Mononuclear cell (primary cell): ENCODE results near the gene SPEM1. TPM values are rescaled to one million over a fixed set of nuclear protein-coding genes. Genes with fewer than 3 reads are reported as not detected.
"Not testable (repeated sequence)": the region's sequence is repeated elsewhere in the genome, so short reads cannot be mapped to it uniquely, and the experiment has no call there.

ENCODE experiments used
- H3K27me3 ChIP-seq: 2 replicates; pipeline ENCODE4 v1.6.0; 2011; ENCODE audit warnings: low read length, control low read depth; ENCODE audit not compliant: insufficient read depth
- H3K4me1 ChIP-seq: 2 replicates; pipeline ENCODE4 v1.5.1; 2011; ENCODE audit warnings: mild to moderate bottlenecking, low read length, control low read depth; ENCODE audit not compliant: insufficient read depth
- H3K4me3 ChIP-seq: 2 replicates; pipeline ENCODE4 v1.5.1; 2011; ENCODE audit warnings: mild to moderate bottlenecking, low read length, moderate library complexity
- H3K9me3 ChIP-seq: 2 replicates; pipeline ENCODE4 v1.5.1; 2011; ENCODE audit warnings: low read depth, mild to moderate bottlenecking, control low read depth, low read length
- total RNA-seq: library from RNA; depleted of rRNA; stranded (reverse); fragments of >200 nt; gene quantifications from one replicate; pipeline ENCODE4 v1.2.3, GENCODE V29; 2012

The SPEM1 gene
- total RNA-seq, 1 donor: not detected

DNA sequence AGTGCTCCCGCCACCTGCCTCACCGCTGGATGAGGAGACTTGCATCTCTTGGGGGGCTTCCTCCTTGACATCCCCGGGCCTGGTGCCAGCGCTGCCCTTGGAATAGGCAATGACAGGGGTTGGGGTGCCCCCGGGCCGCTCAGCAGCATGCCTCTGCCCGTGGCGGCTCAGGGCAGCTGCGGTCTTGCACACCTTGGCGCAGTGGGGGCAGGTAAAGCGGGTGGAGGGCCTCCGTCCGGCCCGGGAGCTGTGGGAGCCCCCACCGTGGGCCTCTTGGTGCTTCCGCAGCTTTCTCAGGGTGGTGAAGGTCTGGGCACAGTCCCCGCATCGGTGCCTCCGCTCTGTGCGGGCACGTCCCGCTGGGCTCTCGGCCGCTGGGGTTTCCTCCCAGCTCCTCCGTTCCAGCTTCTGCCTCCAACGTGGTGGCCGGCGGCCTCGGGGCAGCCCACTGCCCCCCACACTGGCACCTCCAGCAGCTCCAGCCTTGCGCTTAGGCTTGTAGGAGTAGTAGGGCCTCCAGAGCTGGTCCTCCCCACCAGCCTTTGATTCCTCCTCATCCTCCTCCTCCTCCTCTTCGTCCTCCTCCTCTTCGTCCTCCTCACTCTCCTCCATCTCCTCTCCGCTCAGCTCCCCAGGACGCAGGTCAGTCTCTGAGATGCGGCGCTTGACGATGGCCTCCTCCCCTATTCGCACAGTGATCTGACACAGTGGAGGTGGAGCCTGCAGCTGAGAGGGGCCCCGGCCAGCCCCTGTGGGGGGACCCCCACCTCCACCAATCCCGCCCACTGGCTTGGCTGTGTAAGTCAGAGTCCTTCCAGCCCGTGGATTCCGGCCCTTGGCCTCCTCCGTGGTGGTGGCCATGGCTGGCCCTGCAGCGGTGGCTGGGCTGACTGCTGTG, 42.6 kb downstream of the SPEM1 start:
- H3K4me3 ChIP-seq: no peak overlapping the region
- no peaks in the 10 kb centered on the region for H3K9me3 ChIP-seq
- H3K4me1 ChIP-seq: peaks cover 17% of the 10 kb centered on the region
- no peaks in the 10 kb centered on the region for H3K27me3 ChIP-seq

DNA sequence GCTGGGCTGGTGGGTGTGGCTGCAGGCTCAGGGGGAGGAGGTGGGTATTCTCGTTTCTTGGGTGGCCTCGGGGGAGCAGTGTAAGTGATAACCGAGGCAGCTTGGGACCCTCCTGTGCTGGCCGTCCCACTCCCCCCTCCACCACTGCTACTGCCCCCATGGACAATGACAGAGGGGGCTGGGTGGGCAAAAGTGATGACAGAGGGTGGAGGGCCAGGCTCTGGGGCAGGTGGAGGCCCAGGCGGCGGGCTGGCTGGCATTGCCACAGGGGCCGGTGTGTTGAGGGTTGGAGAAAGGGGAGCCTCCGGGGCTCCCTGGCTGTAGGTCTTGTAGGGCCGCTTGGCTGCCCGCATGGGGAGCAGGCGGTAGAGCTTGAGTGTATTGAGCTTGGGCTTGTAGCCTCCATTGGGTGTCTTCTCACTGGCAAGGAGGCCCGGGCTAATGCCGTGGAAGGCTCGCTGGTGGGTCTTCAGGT, 43.3 kb downstream of the SPEM1 start:
- Histone ChIP-seq H3K9me3 (no peaks in the 10 kb centered on the region), H3K4me3 (no peak overlapping the region), H3K27me3 (no peaks in the 10 kb centered on the region), H3K4me1 (peaks cover 19% of the 10 kb centered on the region)

DNA sequence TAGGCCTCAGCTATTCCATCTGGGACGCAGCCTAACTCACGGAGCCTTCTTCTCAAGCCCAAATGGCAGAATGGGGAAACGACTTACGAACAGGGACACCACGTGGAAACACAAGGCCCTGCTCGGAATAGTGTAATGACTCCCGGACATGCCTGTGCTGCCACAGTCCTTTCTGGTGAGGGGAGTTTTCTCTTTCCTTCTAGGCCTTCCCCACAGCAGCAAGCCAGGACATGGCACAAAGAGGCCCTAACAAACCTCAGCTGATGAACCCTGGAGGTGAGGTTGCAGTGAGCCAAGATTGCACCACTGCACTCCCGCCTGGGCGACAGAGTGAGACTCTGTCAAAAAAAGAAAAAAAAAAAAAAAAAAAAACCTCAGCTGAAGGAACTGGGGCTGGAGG, 44.0 kb downstream of the SPEM1 start:
- Histone ChIP-seq H3K4me1 (peaks cover 19% of the 10 kb centered on the region), H3K27me3 (no peaks in the 10 kb centered on the region), H3K4me3 (no peak overlapping the region), H3K9me3 (no peaks in the 10 kb centered on the region)

DNA sequence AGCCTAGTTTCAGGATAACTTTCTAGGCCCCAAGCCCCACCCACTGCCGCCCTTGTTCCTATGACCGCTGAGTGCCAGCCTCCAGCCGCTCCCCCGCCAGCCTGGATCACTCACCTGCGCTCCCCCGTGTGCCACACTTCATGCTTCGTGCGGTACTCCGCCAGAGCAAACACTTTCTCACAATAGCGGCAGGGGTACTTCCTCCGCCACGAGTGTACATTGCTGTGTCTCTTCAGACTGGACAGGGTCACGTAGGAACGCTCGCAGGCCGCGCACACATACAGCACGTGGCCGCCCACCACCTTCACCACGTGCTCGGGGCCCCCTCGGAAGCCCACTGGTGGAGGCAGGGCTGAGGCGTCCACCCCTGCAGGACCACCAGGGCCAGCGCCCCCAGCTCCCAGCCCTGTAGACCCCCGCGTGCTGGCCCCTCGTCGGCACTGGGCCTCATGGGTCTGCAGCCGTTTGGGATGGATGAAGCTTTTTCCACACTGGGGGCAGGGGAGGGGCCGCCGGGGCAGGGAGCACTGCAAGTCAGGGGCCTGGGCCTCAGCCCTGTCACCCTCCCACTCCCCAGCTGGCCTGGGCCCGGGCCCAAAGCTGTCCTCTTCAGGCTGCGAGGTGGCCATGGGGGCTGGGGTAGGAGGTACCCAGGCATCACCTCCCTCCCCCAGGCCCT, 45.6 kb downstream of the SPEM1 start:
- no peaks in the 10 kb centered on the region for H3K27me3 ChIP-seq
- H3K4me1 ChIP-seq: peaks cover 19% of the 10 kb centered on the region
- no peak overlapping the region for H3K4me3 ChIP-seq
- H3K9me3 ChIP-seq: no peaks in the 10 kb centered on the region

DNA sequence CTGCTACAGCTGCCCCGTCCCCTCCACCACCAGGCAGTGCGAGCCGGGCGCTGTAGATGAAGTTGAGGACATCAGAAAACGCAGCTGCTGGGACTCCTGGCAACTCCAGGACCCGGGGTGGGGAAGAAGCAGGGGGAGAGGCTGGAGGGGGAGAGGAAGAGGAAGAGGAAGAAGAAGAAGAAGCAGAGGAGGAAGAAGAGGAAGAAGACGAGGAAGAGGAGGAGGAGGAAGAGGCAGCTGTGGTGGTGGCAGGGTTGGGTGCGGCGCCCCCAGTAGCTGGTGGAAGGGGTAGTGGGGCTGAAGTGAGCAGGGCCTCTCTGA, 46.2 kb downstream of the SPEM1 start:
- Histone ChIP-seq H3K4me1 (peaks cover 19% of the 10 kb centered on the region), H3K9me3 (no peaks in the 10 kb centered on the region), H3K27me3 (no peaks in the 10 kb centered on the region), H3K4me3 (no peak overlapping the region)

DNA sequence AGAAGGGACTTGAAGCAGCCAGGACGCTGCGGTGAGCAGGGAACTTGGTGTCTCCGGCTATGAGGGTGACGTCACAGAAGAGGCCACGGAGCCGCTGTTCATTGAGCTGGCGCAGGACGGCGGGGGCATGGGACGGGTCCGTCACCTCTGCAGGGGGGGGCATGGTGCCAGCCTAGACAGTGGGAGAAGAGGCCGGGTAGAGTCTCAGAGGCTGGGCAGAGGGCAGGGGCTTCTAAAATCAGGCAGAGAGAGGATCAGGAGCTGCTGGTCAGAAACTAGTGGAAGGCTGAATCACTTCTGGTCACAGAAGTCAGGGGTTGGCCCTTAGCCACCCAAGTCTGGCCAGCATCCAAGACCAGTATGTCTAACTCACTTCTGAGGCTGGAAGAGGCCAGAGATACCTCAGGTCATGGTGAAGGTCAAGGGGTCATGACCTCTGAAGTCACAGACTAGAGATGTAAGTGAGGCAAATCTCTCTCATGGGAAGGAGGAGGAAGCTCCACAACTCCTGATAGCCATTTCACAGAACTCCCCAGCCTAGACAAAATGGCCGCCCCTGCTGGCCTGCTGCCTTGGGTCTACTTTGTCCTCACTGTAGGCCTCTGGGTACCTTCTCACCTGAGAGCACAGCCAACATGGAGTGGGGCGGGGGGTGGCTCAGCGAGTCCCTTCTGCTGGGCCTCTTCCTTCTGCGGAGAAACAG, 46.7 kb downstream of the SPEM1 start:
- Histone ChIP-seq H3K4me3 (no peak overlapping the region), H3K9me3 (no peaks in the 10 kb centered on the region), H3K27me3 (no peaks in the 10 kb centered on the region), H3K4me1 (peaks cover 20% of the 10 kb centered on the region)

DNA sequence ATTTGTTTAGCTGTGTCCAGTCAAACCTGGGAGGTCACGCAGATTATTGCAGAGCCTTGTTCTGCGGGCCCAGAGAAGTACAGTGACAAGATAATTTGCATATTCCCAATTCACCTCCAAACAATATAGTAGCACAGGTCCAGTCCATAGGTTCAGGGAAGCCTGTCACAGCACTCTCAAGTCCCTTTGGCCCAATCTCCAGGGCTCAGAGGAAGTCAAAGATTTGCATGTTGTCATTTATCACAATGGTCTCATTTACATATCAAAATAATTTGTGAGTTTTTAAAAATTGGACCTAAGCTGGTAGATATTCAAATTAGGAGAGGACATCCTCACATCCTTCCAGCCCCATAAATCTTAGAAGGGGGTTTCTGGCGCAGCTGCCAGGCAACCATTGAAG, 47.4 kb downstream of the SPEM1 start:
- no peaks in the 10 kb centered on the region for H3K27me3 ChIP-seq
- no peak overlapping the region for H3K4me3 ChIP-seq
- H3K9me3 ChIP-seq: no peaks in the 10 kb centered on the region
- peaks cover 27% of the 10 kb centered on the region for H3K4me1 ChIP-seq

DNA sequence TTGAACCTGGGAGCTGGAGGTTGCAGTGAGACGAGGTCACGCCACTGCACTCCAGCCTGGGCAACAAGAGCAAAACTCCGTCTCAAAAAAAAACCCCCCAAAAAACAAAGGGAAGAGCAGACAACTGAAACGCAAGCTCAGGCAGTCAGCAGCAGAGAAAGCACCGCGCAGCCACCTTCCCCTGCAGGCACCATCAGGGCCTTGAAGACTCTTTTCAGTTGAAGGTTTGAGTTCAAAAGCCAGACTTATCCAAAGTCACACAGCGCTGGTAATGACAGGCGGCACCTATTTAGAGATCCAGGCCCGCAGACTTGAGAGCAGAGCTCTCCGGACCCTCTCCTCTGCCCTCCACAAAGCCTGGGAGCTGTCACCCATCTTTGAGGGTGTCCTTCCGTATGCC, 48.2 kb downstream of the SPEM1 start:
- no peaks in the 10 kb centered on the region for H3K27me3 ChIP-seq
- H3K9me3 ChIP-seq: no peaks in the 10 kb centered on the region
- H3K4me1 ChIP-seq: peaks cover 30% of the 10 kb centered on the region
- H3K4me3 ChIP-seq: no peak overlapping the region

DNA sequence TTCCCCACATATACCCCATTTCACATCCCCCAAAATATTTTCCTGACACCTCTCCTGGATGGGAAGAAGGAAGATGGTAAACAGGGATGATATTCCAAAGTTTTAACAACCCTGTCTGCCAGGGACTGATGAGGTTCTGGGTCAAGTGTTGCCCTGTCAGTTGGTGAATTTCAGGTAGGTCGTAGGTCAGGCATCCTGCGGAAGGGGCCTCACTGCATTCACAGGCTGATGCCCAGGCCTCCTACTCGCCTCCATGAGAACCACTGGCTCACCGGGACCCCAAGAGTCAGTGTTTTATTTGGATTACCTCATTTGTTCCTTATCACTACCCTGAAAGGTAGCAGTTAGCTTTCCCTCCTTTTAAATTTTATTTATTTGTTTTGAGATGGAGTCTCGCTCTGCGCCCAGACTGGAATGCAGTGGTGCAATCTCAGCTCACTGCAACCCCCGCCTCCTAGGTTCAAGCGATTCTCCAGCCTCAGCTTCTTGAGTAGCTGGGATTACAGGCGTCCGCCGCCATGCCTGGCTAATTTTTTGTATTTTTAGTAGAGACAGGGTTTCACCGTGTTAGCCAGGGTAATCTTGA, 48.8 kb downstream of the SPEM1 start:
- H3K4me1 ChIP-seq: peaks cover 30% of the 10 kb centered on the region

DNA sequence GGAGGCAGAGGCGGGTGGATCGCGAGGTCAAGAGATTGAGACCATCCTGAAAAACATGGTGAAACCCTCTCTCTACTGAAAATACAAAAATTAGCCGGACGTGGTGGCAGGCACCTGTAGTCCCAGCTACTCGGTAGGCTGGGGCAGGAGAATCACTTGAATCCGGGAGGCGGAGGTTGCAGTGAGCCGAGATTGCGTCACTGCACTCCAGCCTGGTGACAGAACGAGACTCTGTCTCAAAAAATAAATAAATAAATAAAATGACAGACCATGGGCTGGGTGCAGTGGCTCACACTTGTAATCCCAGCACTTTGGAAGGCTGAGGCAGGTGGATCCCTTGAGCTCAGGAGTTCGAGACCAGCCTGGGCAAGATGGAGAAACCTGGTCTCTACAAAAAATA, 49.7 kb downstream of the SPEM1 start:
- H3K4me3 ChIP-seq, H3K27me3 ChIP-seq, H3K9me3 ChIP-seq: not testable (repeated sequence)
- peaks cover 33% of the 10 kb centered on the region for H3K4me1 ChIP-seq

More for the DNA sequence above, 48.8 kb downstream of the SPEM1 start:
- Histone ChIP-seq H3K4me3 (no peak overlapping the region), H3K27me3 (no peaks in the 10 kb centered on the region), H3K9me3 (no peaks in the 10 kb centered on the region)

DNA sequence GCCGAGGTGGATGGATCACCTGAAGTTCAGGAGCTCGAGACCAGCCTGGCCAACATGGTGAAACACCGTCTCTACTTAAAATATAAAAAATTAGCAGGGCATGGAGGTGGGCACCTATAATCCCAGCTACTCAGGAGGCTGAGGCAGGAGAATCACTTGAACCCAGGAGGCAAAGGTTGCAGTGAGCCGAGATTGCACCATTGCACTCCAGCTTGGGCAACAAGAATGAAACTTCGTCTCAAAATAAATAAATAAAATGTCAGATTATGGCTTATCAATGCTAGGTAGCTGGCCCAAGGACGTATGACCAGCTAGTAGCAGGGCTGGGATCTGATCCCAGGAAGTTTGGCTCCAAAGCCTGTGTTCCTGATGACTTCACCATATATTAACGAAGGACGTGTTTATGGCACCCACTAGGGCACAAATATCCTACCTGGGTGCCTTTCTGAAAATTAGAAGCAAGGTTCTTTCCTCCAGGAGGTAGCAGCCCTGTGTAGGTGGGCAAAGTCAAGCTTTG, 50.4 kb downstream of the SPEM1 start:
- not testable (repeated sequence) for H3K9me3 ChIP-seq, H3K27me3 ChIP-seq, H3K4me3 ChIP-seq
- peaks cover 40% of the 10 kb centered on the region for H3K4me1 ChIP-seq

Other genes starting within 250 kb of the SPEM1 start
- gene ASGR1, start 241.0 kb upstream of the SPEM1 start, total RNA-seq: 4.6 TPM
- gene DLG4, start 200.5 kb upstream of the SPEM1 start, total RNA-seq: 9.0 TPM
- gene ACADVL, start 200.4 kb upstream of the SPEM1 start, total RNA-seq: 143 TPM
- gene DVL2, start 185.8 kb upstream of the SPEM1 start, total RNA-seq: 23.1 TPM
- gene PHF23, start 180.9 kb upstream of the SPEM1 start, total RNA-seq: 6.5 TPM
- gene GABARAP, start 177.9 kb upstream of the SPEM1 start, total RNA-seq: 396 TPM
- gene CTDNEP1, start 168.6 kb upstream of the SPEM1 start, total RNA-seq: 38.8 TPM
- 14.4 TPM for gene ELP5, start 168.1 kb upstream of the SPEM1 start, total RNA-seq
- gene CLDN7, start 157.8 kb upstream of the SPEM1 start, total RNA-seq: 0.10 TPM
- not detected for gene SLC2A4, start 138.6 kb upstream of the SPEM1 start, total RNA-seq
- gene YBX2, start 125.7 kb upstream of the SPEM1 start, total RNA-seq: not detected
- 340 TPM for gene EIF5A, start 112.7 kb upstream of the SPEM1 start, total RNA-seq
- gene GPS2, start 105.0 kb upstream of the SPEM1 start, total RNA-seq: 65.9 TPM
- 4.8 TPM for gene NEURL4, start 91.0 kb upstream of the SPEM1 start, total RNA-seq
- 107 TPM for gene ACAP1, start 83.8 kb upstream of the SPEM1 start, total RNA-seq
- gene KCTD11, start 68.2 kb upstream of the SPEM1 start, total RNA-seq: 0.73 TPM
- not detected for gene TMEM95, start 65.2 kb upstream of the SPEM1 start, total RNA-seq
- 5.5 TPM for gene TNK1, start 39.2 kb upstream of the SPEM1 start, total RNA-seq
- gene PLSCR3, start 25.8 kb upstream of the SPEM1 start, total RNA-seq: 21.6 TPM
- gene TMEM256, start 16.2 kb upstream of the SPEM1 start, total RNA-seq: 41.1 TPM
- gene NLGN2, start 12.5 kb upstream of the SPEM1 start, total RNA-seq: 0.73 TPM
- not detected for gene SPEM2, start 5.3 kb downstream of the SPEM1 start, total RNA-seq
- under 0.01 TPM for gene SPEM3, start 8.5 kb downstream of the SPEM1 start, total RNA-seq
- 4.6 TPM for gene TMEM102, start 15.1 kb downstream of the SPEM1 start, total RNA-seq
- gene FGF11, start 19.2 kb downstream of the SPEM1 start, total RNA-seq: 0.21 TPM
- 3.3 TPM for gene CHRNB1, start 24.7 kb downstream of the SPEM1 start, total RNA-seq
- gene ZBTB4, start 59.3 kb downstream of the SPEM1 start, total RNA-seq: 30.9 TPM
- not detected for gene SLC35G6, start 61.1 kb downstream of the SPEM1 start, total RNA-seq
- 174 TPM for gene POLR2A, start 64.0 kb downstream of the SPEM1 start, total RNA-seq
- gene TNFSF12, start 128.7 kb downstream of the SPEM1 start, total RNA-seq: 14.4 TPM
- 44.9 TPM for gene TNFSF13, start 138.4 kb downstream of the SPEM1 start, total RNA-seq
- gene SENP3, start 141.6 kb downstream of the SPEM1 start, total RNA-seq: 33.1 TPM
- gene CD68, start 159.3 kb downstream of the SPEM1 start, total RNA-seq: 147 TPM
- gene MPDU1, start 163.5 kb downstream of the SPEM1 start, total RNA-seq: 48.0 TPM
- 0.52 TPM for gene SOX15, start 169.8 kb downstream of the SPEM1 start, total RNA-seq
- 7.7 TPM for gene FXR2, start 194.6 kb downstream of the SPEM1 start, total RNA-seq
- 28.3 TPM for gene SAT2, start 207.5 kb downstream of the SPEM1 start, total RNA-seq
- not detected for gene SHBG, start 209.8 kb downstream of the SPEM1 start, total RNA-seq
- gene ATP1B2, start 230.6 kb downstream of the SPEM1 start, total RNA-seq: not detected